H1 (cell line): ENCODE data around the gene HDHD2. TPM values are rescaled to one million over a fixed set of nuclear protein-coding genes. Genes with fewer than 3 reads are reported as not detected.

Experiments used
- CTCF ChIA-PET: fragments of 300-600 bp; sonication (Branson Sonifier 250); formaldehyde crosslinking; loops from one replicate; lab custom pipeline; 2021; ENCODE audit not compliant: partially characterized antibody; lab: Charles Lee
- POLR2A ChIA-PET: fragments of 300-600 bp; sonication (Branson Sonifier 250); formaldehyde crosslinking; loops from one replicate; lab custom pipeline; 2021; ENCODE audit warnings: inconsistent platforms; ENCODE audit not compliant: partially characterized antibody; lab: Charles Lee
- DNase-seq, 2 experiments: peaks; one replicate each; pipeline versions ENCODE4 v3.0.0 to v3.0.0-alpha.2; 2010 to 2022; ENCODE audit warnings: low spot score in 2 of 2, low read depth in 1 of 2, mixed read lengths in 1 of 2
- FAIRE-seq: peaks from 2 replicates; lab custom pipeline; 2011; peaks lifted over from hg19 to GRCh38; lab: Jason Lieb, UNC
- H2AFZ ChIP-seq: 2 replicates; pipeline ENCODE4 v1.8.1; 2012; ENCODE audit warnings: low read length, inconsistent platforms
- H2AK5ac ChIP-seq: 2 replicates; pipeline ENCODE4 v1.6.1; 2013; ENCODE audit warnings: low read depth, low read length
- H2BK120ac ChIP-seq: replicated peaks from 2 replicates; pipeline ENCODE3; 2013; ENCODE audit warnings: low read depth, low read length, inconsistent platforms
- H2BK12ac ChIP-seq: 2 replicates; pipeline ENCODE4 v1.6.1; 2013; ENCODE audit warnings: low read depth, low read length
- H2BK15ac ChIP-seq: 2 replicates; pipeline ENCODE4 v1.6.1; 2013; ENCODE audit warnings: low read length
- H2BK20ac ChIP-seq: 2 replicates; pipeline ENCODE4 v1.6.1; 2013; ENCODE audit warnings: low read length
- H2BK5ac ChIP-seq: 2 replicates; pipeline ENCODE4 v1.6.1; 2013; ENCODE audit warnings: low read depth, low read length
- H3K14ac ChIP-seq: 2 replicates; pipeline ENCODE4 v1.6.1; 2013; ENCODE audit warnings: inconsistent platforms; ENCODE audit not compliant: insufficient read length
- H3K18ac ChIP-seq: 2 replicates; pipeline ENCODE4 v1.6.1; 2013; ENCODE audit warnings: low read length; ENCODE audit errors: extremely low read depth
- H3K23ac ChIP-seq: 2 replicates; pipeline ENCODE4 v1.6.1; 2013; ENCODE audit warnings: inconsistent platforms; ENCODE audit not compliant: insufficient read length
- H3K23me2 ChIP-seq: 2 replicates; pipeline ENCODE4 v1.6.1; 2013; ENCODE audit warnings: low read depth, low read length
- H3K27ac ChIP-seq: 2 replicates; pipeline ENCODE4 v1.6.1; 2011; ENCODE audit warnings: low read depth, low read length, inconsistent platforms
- H3K27me3 ChIP-seq, 4 experiments: replicated peaks in 1 of 4; 1 replicate in 1 of 4; 2 replicates in 3 of 4; pipeline versions ENCODE4 v1.6.1 to v1.8.1; 2011 to 2013; ENCODE audit warnings: low read length in 3 of 4, mild to moderate bottlenecking in 3 of 4, inconsistent platforms in 2 of 4, mixed read lengths in 2 of 4, moderate library complexity in 1 of 4; ENCODE audit not compliant: control insufficient read depth in 3 of 4, insufficient read depth in 3 of 4; ENCODE audit errors: extremely low read depth in 1 of 4
- H3K36me3 ChIP-seq, 4 experiments: 2 replicates each; pipeline versions ENCODE4 v1.6.1 to v1.8.1; 2011 to 2013; ENCODE audit warnings: mild to moderate bottlenecking in 4 of 4, low read length in 3 of 4, moderate library complexity in 2 of 4, control low read depth in 1 of 4, inconsistent platforms in 1 of 4; ENCODE audit not compliant: insufficient read depth in 4 of 4, control insufficient read depth in 2 of 4
- H3K4ac ChIP-seq: replicated peaks from 2 replicates; pipeline ENCODE3; 2013; ENCODE audit warnings: low read length, low read depth, mixed read lengths, inconsistent platforms; ENCODE audit not compliant: insufficient read length
- H3K4me1 ChIP-seq, 4 experiments: replicated peaks in 1 of 4; 1 replicate in 1 of 4; 2 replicates in 3 of 4; pipeline versions ENCODE4 v1.6.1 to v1.8.1; 2011 to 2013; ENCODE audit warnings: low read length in 3 of 4, inconsistent platforms in 2 of 4, mixed read lengths in 1 of 4; ENCODE audit not compliant: insufficient read depth in 4 of 4, control insufficient read depth in 3 of 4
- H3K4me2 ChIP-seq, 2 experiments: 2 replicates each; pipeline versions ENCODE4 v1.6.1 to v1.8.1; 2011 to 2013; ENCODE audit warnings: low read depth in 2 of 2, low read length in 2 of 2, control low read depth in 1 of 2, inconsistent platforms in 1 of 2, mild to moderate bottlenecking in 1 of 2; ENCODE audit not compliant: insufficient read depth in 1 of 2
- H3K4me3 ChIP-seq, 4 experiments: fragments of 200-600, 300-600 bp in 1 of 4; sonication (generic), shearing (Covaris generic), sonication (Bioruptor Twin) in 1 of 4; 2 replicates each; pipeline versions ENCODE4 v1.5.1 to v1.8.1; 2011 to 2016; ENCODE audit warnings: low read length in 4 of 4, low read depth in 3 of 4, control low read depth in 2 of 4, inconsistent platforms in 2 of 4, mild to moderate bottlenecking in 2 of 4, mixed read lengths in 1 of 4, moderate library complexity in 1 of 4; ENCODE audit not compliant: insufficient read depth in 2 of 4; ENCODE audit errors: extremely low read depth in 1 of 4
- H3K56ac ChIP-seq: replicated peaks from 2 replicates; pipeline ENCODE3; 2013; ENCODE audit warnings: low read depth, mild to moderate bottlenecking, mixed read lengths, low read length, inconsistent platforms; ENCODE audit not compliant: insufficient read length
- H3K79me1 ChIP-seq: 2 replicates; pipeline ENCODE4 v1.6.1; 2013; ENCODE audit warnings: low read depth, low read length, control low read depth
- H3K79me2 ChIP-seq, 2 experiments: 2 replicates each; pipeline versions ENCODE4 v1.6.1 to v1.8.1; 2012 to 2013; ENCODE audit warnings: low read length in 2 of 2, mild to moderate bottlenecking in 2 of 2, inconsistent platforms in 1 of 2; ENCODE audit not compliant: insufficient read depth in 2 of 2, control insufficient read depth in 1 of 2
- H3K9ac ChIP-seq, 4 experiments: replicated peaks in 1 of 4; 1 replicate in 1 of 4; 2 replicates in 3 of 4; pipeline versions ENCODE4 v1.6.1 to v1.8.1; 2011 to 2013; ENCODE audit warnings: low read depth in 3 of 4, low read length in 3 of 4, control low read depth in 2 of 4, mild to moderate bottlenecking in 2 of 4, moderate library complexity in 2 of 4, inconsistent platforms in 1 of 4; ENCODE audit errors: extremely low read depth in 1 of 4
- H3K9me3 ChIP-seq, 2 experiments: 2 replicates each; pipeline versions ENCODE4 v1.6.1 to v1.8.1; 2012 to 2013; ENCODE audit warnings: mild to moderate bottlenecking in 2 of 2, moderate library complexity in 2 of 2, control low read depth in 1 of 2, inconsistent platforms in 1 of 2, low read depth in 1 of 2, low read length in 1 of 2, mixed read lengths in 1 of 2; ENCODE audit not compliant: insufficient read depth in 2 of 2
- H4K20me1 ChIP-seq, 2 experiments: replicated peaks in 1 of 2; 2 replicates each; pipeline versions ENCODE3 to v1.8.1; 2011 to 2013; ENCODE audit warnings: inconsistent platforms in 2 of 2, low read length in 2 of 2, mild to moderate bottlenecking in 1 of 2; ENCODE audit not compliant: insufficient read depth in 2 of 2, control insufficient read depth in 1 of 2
- H4K5ac ChIP-seq: 2 replicates; pipeline ENCODE4 v1.6.1; 2013; ENCODE audit warnings: low read length, low read depth, mixed read lengths, inconsistent platforms; ENCODE audit not compliant: insufficient read length
- H4K8ac ChIP-seq: 2 replicates; pipeline ENCODE4 v1.8.0; 2013; ENCODE audit warnings: mild to moderate bottlenecking, moderate library complexity, low read length, inconsistent platforms; ENCODE audit not compliant: insufficient read depth; ENCODE audit errors: extremely low read depth
- H4K91ac ChIP-seq: replicated peaks from 2 replicates; pipeline ENCODE3; 2013; ENCODE audit warnings: low read length, mixed read lengths, inconsistent platforms; ENCODE audit not compliant: insufficient read length
- ASH2L ChIP-seq: fragments of 200-600, 300-600 bp; sonication (generic); IDR thresholded peaks from one replicate; pipeline ENCODE4 v1.7.1; 2017; ENCODE audit warnings: low read length
- E2F6 ChIP-seq: IDR thresholded peaks from 2 replicates; pipeline ENCODE4 v1.6.1; 2012; ENCODE audit warnings: inconsistent platforms
- HDAC6 ChIP-seq: IDR thresholded peaks from one replicate; pipeline ENCODE4 v1.7.1; 2012; ENCODE audit warnings: low read depth, mild to moderate bottlenecking, inconsistent platforms, low read length, moderate library complexity
- KDM4A ChIP-seq: IDR thresholded peaks from one replicate; pipeline ENCODE4 v1.7.1; 2012; ENCODE audit warnings: low read depth, mild to moderate bottlenecking, moderate library complexity, low read length, inconsistent platforms; ENCODE audit not compliant: severe bottlenecking
- MAX ChIP-seq: IDR thresholded peaks from 2 replicates; pipeline ENCODE4 v1.6.1; 2012; ENCODE audit warnings: inconsistent platforms
- PHF8 ChIP-seq: fragments of 200-600 bp; sonication (generic); conservative IDR thresholded peaks from 2 replicates; pipeline ENCODE4 v1.7.1; 2012; ENCODE audit warnings: low read depth, mild to moderate bottlenecking, inconsistent platforms, low read length, moderate library complexity
- POLR2A ChIP-seq, 2 experiments: IDR thresholded peaks; 1 replicate in 1 of 2; 2 replicates in 1 of 2; pipeline ENCODE4 v1.6.1; 2011; ENCODE audit warnings: low read depth in 2 of 2, low read length in 2 of 2, mild to moderate bottlenecking in 2 of 2; ENCODE audit errors: control extremely low read depth in 1 of 2
- RAD21 ChIP-seq, 2 experiments: IDR thresholded peaks in 1 of 2; conservative IDR thresholded peaks in 1 of 2; 2 replicates each; pipeline ENCODE4 v1.6.1; 2011; ENCODE audit warnings: low read depth in 2 of 2, low read length in 2 of 2, improper control_type of control experiment in 1 of 2, inconsistent platforms in 1 of 2, mild to moderate bottlenecking in 1 of 2, moderate library complexity in 1 of 2
- RBBP5 ChIP-seq: IDR thresholded peaks from 2 replicates; pipeline ENCODE4 v1.7.1; 2012; ENCODE audit warnings: low read depth, mild to moderate bottlenecking, inconsistent platforms, low read length, moderate library complexity, borderline replicate concordance
- SP4 ChIP-seq: IDR thresholded peaks from 2 replicates; pipeline ENCODE4 v1.6.1; 2012; ENCODE audit warnings: low read length, inconsistent platforms
- YY1 ChIP-seq: IDR thresholded peaks from 2 replicates; pipeline ENCODE4 v1.6.1; 2011; ENCODE audit warnings: low read depth, mild to moderate bottlenecking, low read length
- WGBS, 2 experiments: shearing (Covaris generic) in 1 of 2; methylation state at CpG; one replicate each; pipeline versions ENCODE4 v1.1.6 to v1.1.7; 2013 to 2015; ENCODE audit warnings: low lambda C conversion rate in 2 of 2, mixed read lengths in 2 of 2, inconsistent platforms in 1 of 2, low coverage in 1 of 2, missing lambda C conversion rate in 1 of 2; ENCODE audit not compliant: insufficient replicate concordance in 2 of 2, insufficient coverage in 1 of 2, insufficient read length in 1 of 2; ENCODE audit errors: extremely low coverage in 1 of 2, missing lambda C conversion rate in 1 of 2; 5-methylcytosine and 5-hydroxymethylcytosine counted together
- polyA plus RNA-seq, 7 experiments: library from polyadenylated mRNA; depleted of rRNA in 3 of 7; stranded (reverse) in 5 of 7; unstranded in 2 of 7; fragments of >200 nt in 5 of 7; fragments of 200-250 nt in 2 of 7; gene quantifications; 1 replicate in 5 of 7; 2 replicates in 1 of 7; 4 replicates in 1 of 7; pipeline versions ENCODE4 v1.2.1 to v1.2.3, GENCODE V29; 2011 to 2013; ENCODE audit warnings: missing spikeins in 2 of 7, mixed read lengths in 2 of 7
- total RNA-seq: library from RNA; stranded (reverse); fragmentation: NEBNext Ultra II Directional; extraction: Animal tissue kit (Norgen Biotek cat#: 25700); gene quantifications from 2 replicates; pipeline ENCODE4 v1.2.1, GENCODE V29; 2021

HDHD2 gene
- total and polyA plus RNA-seq, 2 of the 8 experiments (the other 6 are each of a cell fraction or from before 2014, with no cell fraction given): 16.7 to 42.7 TPM

GRCh38 chr18:47175898-47176575, 25.7 kb upstream of the HDHD2 start, which contains the start of gene IER3IP1:
TSS of gene IER3IP1 (minus strand) at chr18:47176364. CDS start at chr18:47176277, 87 bp downstream.
- H2BK20ac ChIP-seq: no peak within 1 kb of the TSS
- FAIRE-seq (no peak), DNase-seq (peak in 1 of 2 experiments; percentile 94)
- H4K8ac ChIP-seq: peak within 1 kb of the TSS; percentile 66
- H3K27me3 ChIP-seq: no peaks in the 10 kb centered on the region
- 3% methylated on average over 41 of the region's 48 CpGs; no CpG with 5 or more reads in 1 of the 2 experiments for WGBS, 2 experiments
- H3K14ac ChIP-seq: no peak within 1 kb of the TSS
- POLR2A ChIA-PET: no interaction called here
- no peaks in the 10 kb centered on the region for H3K9me3 ChIP-seq
- H3K4me3 ChIP-seq: peak within 1 kb of the TSS; percentile 82 to 95 (median 90)
- no peak within 1 kb of the TSS; the same call in 1 of the 2 replicates for H2BK5ac ChIP-seq
- peaks cover 5% of the 10 kb centered on the region for H3K79me1 ChIP-seq
- H2BK15ac ChIP-seq: no peak within 1 kb of the TSS
- H4K91ac ChIP-seq: no peak within 1 kb of the TSS
- H3K23ac ChIP-seq: no peak within 1 kb of the TSS
- H4K5ac ChIP-seq: peak within 1 kb of the TSS; percentile 83
- H2BK12ac ChIP-seq: no peak within 1 kb of the TSS
- peaks cover 0 to 2% (median 0%) of the 10 kb centered on the region in 4 experiments; a peak in 1 of 8 replicates for H3K36me3 ChIP-seq
- H3K23me2 ChIP-seq: no peaks in the 10 kb centered on the region; the same call in 1 of the 2 replicates
- peak within 1 kb of the TSS; percentile 62 to 98 (median 87) for H3K9ac ChIP-seq
- H4K20me1 ChIP-seq: peaks cover 0 to 4% of the 10 kb centered on the region in 2 experiments
- no peak within 1 kb of the TSS for H2BK120ac ChIP-seq
- no peak within 1 kb of the TSS for H3K56ac ChIP-seq
- no peak within 1 kb of the TSS for H2AK5ac ChIP-seq
- peak within 1 kb of the TSS; percentile 65 to 82 for H3K4me2 ChIP-seq
- CTCF ChIA-PET: interaction anchor here (0.7 kb wide), 1 partner anchor 9 kb away, joined by 3 read pairs; no protein-coding TSS in a partner anchor
- H3K27ac ChIP-seq: peak within 1 kb of the TSS; percentile 73; the same call in 1 of the 2 replicates
- no peak within 1 kb of the TSS for H3K4ac ChIP-seq
- H3K18ac ChIP-seq: peak within 1 kb of the TSS; percentile 71; the same call in 1 of the 2 replicates
- H3K79me2 ChIP-seq: peaks cover 0 to 39% of the 10 kb centered on the region in 2 experiments; a peak in 3 of 4 replicates
- peak within 1 kb of the TSS; percentile 28; the same call in 1 of the 2 replicates for H2AFZ ChIP-seq
- H3K4me1 ChIP-seq: peaks cover 3 to 5% (median 4%) of the 10 kb centered on the region in 4 experiments; a peak in 5 of 7 replicates
- peak in 1 of 2 experiments; percentile 85; a peak in 2 of 3 replicates for TF ChIP-seq POLR2A (IDR thresholded peaks at IDR 0.05; ENCODE audit: control extremely low read depth in 1 of 2, low read depth in 2 of 2, low read length in 2 of 2)
- TF ChIP-seq HDAC6: no peak
- TF ChIP-seq MAX: peak; percentile 55
- peak; percentile 93 for TF ChIP-seq PHF8
- TF ChIP-seq YY1: peak; percentile 43; the same call in 1 of the 2 replicates
- TF ChIP-seq RAD21 (IDR thresholded peaks at IDR 0.05 in 1 of 2, conservative IDR thresholded peaks at IDR 0.05 in 1 of 2; ENCODE audit: low read depth in 2 of 2, low read length in 2 of 2): peak in 1 of 2 experiments; percentile 9; a peak in 2 of 4 replicates
- TF ChIP-seq E2F6: no peak
- TF ChIP-seq KDM4A: peak; percentile 83
- TF ChIP-seq ASH2L: peak; percentile 86
- TF ChIP-seq RBBP5: peak; percentile 45; the same call in 1 of the 2 replicates
- TF ChIP-seq SP4: no peak
